GM19324 (cell line): ENCODE results near the gene NOL9.

Experiments used
- ATAC-seq: cut with Tn5 transposase; IDR thresholded peaks from one replicate; pipeline ENCODE4 v1.9.1; 2021; ENCODE audit warnings: mild to moderate bottlenecking, moderate library complexity; ENCODE audit not compliant: unreplicated experiment, low FRiP score

NOL9 gene

DNA sequence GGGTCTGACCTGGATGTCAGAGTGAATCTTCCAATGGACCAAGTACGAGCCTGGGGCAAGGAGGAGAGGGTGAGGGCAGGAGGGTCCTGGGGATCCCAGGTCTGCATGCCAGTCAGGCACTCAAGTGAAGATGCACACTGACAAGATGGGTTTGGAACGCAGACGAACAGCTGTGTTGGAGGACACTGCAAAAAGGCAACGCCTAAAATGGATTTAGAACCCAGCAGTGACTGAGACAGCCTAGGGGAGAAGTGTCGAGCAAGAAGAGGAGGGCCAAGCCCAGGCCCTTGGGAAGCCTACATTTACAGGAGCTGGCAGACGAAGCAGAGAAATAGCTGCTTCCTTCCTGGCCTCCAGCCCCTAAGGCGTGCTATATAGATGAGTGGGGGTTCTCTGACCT is 25.8 kb downstream of the NOL9 start:
- no peak for ATAC-seq

DNA sequence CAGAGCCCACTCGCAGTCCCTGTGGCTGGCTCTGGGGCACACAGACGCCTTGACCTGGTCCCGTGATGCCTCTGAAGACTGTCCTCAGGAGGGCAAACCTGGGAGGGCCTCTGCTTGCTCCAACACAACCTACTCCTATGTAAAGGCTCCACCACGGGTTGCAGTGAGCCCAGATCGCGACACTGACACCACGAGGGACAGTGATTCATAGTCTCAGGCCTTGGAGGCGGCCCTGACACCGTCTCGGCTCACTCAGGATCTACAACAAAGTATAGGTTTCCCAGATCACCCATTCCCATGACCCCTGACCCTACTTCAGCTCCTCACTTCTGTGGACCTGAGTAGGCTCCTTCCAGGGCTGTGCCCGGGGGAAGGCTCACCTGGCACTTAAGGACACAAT is 28.0 kb downstream of the NOL9 start:
- ATAC-seq = no peak

DNA sequence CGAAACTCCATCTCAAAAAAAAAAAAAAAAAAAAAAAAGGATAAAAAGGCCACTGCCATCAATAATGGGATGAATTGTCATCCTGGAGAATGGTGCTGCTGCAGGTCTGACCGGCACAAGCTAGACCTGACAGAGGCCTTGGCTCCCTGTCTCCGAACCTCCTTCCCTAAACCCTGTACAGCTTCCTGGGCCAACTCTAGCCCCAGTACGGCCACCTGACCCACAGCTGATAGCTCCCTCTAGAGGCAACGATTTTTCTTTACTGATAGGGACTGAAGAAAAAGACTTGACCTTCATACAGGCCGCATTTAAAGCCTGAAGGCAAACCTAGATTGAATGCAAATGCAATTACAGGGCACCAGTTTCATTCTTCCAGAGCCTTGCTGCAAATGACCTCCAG is 30.7 kb downstream of the NOL9 start:
- ATAC-seq = no peak

DNA sequence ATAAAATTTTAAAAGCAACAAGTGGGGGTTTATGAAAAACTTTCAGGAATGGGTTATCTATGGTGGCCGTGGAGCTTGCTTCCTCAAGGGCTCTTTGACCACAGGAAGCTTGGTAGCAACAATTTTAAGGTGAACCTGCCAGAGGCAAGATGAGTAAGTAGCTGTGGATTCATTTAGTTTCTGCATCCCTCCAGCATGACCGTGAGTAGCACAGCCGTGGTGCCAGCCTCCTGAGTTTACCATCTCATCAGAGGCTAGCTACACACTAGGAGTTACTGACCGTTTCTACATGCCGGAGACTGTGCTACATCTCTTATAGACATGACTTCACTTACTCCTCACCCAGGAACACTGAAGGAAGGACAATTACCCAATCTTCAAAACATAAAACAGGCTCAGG is 32.8 kb downstream of the NOL9 start:
- ATAC-seq = no peak

DNA sequence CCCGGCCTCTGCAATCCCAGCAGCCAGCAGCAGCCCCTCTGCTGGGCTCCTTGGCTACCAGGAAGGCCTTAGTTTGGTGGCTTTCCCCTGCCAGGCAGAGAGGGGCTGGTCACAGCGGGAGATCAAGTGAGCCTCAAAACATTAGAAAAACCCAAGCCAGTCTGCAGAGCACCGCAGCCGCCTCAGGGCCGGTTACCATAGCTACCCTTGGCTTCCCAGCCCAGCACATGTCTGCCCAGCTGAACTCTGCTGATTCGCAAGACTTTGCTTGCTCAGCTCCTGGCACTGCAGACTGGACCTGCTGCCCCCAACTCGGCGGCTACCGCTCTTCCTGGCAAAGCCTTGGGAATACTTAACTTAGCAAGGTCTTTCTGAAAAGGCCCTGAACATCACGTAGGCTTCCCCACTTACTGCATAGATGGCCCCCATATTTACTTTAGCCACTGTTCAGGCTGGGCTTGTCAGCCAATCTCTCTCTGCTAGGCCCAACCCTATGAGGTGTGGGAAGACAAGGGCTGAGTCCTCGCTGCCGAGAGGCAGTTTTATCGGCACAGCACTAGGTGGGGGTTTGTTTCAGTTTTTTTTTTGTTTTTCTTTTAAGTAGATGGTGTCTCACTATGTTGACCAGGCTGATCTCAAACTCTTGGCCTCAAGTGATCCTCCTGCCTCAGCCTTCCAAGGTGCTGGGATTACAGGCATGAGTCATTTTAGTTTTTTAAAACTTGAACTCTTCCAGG is 34.2 kb downstream of the NOL9 start:
- no peak for ATAC-seq

DNA sequence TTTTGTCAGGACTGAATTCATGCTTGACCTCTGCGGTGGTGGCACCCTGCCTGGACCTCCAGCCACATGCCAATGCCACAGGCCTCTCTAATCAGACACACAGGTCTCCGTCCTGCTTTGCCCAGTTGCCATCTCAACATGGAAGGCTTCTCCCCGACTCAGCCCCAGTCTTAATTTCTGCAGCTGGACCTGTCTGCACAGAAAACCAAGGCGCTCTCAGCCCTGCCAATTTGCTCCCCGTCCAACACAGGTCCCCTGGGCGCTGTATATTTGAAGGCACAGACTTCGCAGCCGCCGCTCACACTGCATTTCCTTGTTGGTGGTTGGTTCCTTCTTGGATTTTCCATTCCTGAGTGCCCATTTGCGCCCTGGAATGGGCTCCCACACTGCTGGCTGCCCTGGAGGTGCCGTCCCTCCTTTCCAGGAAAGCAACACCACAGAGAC is 34.8 kb downstream of the NOL9 start:
- no peak for ATAC-seq

DNA sequence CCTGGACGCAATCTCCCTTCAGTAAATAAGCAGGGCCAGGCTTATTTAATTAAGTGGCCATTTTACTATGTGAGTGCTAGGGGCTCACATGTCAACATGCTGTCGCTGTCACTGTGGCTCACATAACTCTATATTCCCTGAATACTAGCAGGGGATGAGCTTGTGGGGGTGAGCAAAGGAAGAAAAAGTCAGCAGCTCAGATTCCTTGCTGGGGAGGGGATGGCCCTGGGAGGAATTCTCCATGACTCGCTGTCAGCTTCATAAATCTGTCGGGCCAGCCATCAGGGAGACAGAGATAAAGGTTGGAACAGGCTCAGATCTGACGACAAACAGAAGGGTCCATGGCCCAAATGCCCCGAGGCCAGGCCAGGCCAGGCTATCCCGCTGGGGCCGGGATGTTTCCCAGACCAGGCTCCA is 36.9 kb downstream of the NOL9 start:
- ATAC-seq = no peak

DNA sequence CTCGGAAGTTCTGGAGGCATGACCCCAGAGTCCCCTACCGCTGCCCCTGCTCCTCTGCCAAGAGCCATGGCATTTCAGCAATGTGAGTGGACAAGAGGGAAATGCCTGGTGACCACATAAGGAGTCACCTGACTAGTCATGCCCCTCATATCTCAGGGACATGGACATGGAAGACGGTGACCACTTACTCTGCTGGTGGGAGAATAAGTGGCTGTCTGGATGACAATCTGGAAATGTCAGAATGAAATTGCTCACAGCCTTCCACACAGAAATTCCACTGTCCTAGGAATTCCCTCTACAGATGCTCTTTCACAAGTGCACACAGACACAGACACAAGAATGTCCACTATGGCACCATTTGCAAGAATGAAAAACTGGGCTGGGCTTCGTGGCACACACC is 38.5 kb downstream of the NOL9 start:
- ATAC-seq = no peak

DNA sequence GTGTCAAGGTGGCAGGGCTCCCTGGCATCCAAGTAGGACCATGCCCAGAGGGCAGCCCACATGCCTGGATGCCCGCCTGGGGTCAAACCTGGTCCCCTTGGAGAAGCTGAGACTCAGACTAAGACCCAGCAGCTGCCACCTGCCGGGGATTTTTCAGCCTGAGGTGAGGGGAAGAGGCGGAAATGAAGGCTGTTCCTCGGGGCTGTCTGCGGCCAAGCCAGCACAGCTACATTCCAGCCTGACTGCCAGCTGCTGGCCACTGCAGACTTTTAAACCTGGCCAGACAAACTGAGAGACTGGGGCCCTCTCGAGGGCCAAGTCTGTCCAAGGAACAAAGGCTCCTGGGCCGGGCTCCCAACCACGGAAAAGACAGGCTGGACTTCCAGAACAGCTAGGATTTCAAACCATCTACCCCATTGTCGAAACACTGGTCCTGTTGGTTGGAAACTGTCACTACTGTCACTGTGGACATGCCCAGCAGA is 41.0 kb downstream of the NOL9 start:
- ATAC-seq = no peak

DNA sequence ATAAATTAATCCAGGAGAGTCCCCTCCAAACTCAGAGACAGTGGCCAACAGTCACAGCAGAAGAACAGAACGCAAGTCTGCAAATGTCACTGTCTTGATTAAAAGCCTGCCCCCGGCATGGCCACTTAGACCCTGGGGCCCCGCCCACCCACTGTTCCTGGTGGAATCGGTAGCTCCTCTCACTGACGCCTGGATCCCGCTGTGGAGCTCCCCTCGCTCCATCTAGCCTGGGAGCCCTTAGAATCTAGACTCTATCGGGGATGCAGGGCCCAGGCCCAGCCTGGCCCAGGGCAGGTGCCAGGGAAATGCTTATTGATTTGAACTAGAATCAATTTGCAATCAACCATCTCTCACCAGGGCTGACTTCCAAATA is 41.4 kb downstream of the NOL9 start:
- no peak for ATAC-seq

DNA sequence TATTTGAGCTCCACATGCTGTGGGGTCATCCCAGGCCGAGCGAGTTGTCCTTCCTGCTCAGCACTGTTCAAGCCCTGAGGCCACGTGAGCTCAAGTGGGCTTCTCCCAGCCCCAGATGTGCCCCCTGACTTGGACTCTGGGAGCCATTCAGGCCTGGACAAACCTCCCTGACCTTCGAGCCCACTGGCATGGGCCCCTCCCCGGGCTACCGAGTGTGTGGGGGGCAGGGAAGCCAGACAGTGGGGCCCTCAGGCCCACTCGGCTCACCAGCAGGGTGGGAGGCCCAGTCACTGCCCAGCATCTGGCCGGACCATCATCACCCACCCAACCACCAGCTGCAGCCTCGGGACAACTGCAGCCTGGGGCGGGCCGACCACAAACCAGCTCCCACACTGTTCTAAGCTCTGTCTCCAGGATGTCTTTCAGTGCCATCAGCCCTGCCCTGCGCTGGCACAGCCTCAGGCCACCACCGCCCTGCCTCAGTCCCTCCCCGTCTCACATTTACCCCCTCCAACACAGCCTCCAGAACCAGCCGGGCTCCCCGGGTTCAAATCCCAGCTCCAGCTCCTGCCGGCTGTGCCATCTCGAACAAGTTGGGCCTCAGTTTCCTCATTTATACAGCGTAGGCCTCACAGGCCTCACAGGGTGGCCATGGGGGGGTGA is 41.9 kb downstream of the NOL9 start:
- no peak for ATAC-seq

DNA sequence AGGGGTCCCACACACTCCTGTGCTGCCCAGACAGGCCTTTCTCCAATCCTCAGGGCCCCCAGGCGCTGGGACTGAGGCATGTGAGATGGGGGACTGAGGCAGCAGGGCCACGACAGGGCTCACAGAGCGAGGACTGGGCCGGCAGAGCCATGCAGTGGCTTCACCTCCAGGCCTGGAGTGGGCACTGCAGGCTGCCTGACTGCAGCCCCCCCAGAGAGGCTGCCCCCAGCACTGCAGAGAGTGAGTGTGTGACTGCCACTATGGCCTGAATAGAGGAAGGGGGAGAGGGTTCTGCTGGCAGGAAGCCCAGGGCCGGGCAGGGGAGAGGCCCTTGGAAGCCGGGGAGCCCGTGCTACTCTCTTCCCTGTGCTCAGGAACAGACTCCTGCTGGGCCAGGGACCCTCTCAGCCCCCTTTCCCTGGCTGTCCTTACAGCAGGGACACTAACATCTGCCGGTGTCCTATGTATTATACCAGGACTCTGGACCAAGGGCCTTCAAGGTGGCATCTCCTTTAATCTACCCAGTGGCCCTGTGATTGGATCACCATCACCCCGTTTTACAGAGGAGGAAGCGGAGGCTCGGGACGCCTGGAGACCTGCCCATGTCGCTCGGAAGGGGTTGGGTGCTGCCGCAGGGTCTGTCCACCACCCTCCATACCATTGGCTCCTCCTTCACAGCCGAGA is 42.6 kb downstream of the NOL9 start:
- ATAC-seq = no peak

DNA sequence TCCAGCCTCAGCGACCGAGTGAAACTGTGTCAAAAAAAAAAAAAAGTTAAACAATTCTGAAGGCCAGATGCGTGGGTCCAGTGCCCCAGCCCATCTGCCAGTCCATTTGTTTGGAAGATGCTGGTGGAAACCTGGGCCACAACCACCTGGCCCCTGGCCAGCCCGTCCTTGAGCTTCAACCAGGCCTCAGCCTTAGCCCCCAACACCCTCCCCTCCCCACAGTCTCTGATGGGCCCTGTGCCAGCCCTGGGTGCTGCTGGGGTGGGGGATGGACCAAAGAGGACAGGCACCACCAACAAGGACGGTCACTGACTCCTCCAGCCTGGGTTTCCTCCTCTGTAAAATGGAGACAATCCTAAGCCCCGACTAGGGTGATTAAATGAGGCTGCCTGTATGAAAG is 43.3 kb downstream of the NOL9 start:
- ATAC-seq = no peak

DNA sequence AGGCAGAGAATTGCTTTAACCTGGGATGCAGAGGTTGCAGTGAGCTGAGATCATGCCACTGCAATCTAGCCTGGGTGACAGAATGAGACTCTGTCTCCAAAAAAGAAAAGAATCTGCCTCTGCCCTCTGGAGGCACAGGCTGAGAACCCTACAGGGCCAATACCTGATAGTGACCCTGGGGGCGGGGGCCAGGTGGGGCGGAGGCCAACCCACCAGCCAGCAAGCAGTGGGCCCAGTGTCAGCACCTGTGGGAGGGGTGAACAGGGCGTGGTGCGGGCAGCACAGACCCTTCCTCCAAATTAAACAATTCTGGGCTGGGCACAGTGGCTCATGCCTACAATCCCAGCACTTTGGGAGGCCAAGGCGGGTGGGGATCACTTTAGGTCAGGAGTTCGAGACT is 43.8 kb downstream of the NOL9 start:
- ATAC-seq = no peak

DNA sequence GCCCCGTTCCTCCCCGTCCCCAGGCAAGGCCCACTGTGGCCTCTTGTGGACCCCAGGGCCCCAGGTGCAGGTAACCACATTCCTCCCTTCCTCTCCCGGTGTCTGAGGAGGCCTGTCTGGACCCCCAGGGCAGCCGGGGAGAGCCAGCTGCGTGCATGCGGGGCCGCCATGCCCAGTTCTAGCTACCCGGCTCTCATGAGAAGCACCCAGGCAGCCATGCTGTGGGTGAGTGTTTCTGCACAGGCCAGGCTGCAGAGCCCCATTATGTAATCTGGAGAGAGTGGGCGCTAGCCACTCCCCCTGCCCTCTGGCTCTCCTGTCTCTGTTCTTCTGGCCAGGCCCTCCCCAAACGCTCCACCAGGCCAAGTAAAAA is 44.4 kb downstream of the NOL9 start:
- no peak for ATAC-seq

DNA sequence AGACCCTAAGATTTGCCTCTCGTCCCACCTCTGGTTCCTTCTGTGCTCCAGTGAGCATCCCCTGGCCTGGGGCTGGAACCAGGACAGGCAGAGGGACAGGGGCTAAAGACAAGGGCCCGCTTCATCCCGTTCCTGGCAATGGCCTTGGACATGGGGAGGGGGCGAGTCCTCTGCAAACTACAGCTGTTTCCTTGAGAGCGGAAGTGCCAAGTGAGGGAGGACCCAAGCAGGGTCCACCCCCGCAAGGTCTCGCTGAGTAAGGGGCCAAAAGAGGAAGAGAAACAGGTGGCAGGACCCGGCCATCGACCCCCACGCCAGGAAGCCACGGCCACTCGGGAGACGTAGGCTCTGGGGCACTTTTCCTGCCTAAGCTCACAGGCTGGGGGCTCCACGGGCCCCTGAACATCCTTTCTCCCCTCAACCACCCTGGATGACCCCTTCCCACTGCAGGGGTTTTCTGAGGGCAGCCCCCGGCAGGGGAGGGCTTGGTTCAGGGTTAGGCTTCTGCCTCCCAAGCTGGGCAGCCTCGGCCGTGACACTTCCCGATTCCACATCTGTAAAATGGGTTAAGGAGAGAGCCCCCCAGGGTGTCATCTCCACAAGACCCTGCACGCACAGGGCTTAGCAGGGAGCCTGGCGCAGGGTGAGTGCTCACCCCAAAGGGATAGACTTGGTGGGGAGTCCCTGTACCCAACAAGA is 44.9 kb downstream of the NOL9 start:
- ATAC-seq = no peak

DNA sequence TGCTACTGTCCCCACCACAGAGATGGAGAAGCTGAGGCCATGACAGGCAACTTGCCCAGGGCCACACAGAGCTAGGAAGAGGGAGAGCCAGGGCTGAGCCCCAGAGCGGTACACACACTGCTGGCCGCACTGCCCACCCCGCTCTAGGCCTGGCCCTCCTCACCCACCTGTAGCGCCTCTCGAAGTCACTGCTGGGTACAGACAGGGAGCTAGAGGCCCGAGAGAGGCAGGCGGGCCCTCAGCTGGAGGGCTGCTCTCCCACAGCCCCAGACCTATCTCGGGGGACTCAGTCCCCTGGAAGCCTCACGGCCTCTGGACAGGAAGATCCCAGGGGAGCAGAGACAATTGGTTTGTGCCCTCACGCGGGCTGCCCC is 45.5 kb downstream of the NOL9 start:
- ATAC-seq = no peak

DNA sequence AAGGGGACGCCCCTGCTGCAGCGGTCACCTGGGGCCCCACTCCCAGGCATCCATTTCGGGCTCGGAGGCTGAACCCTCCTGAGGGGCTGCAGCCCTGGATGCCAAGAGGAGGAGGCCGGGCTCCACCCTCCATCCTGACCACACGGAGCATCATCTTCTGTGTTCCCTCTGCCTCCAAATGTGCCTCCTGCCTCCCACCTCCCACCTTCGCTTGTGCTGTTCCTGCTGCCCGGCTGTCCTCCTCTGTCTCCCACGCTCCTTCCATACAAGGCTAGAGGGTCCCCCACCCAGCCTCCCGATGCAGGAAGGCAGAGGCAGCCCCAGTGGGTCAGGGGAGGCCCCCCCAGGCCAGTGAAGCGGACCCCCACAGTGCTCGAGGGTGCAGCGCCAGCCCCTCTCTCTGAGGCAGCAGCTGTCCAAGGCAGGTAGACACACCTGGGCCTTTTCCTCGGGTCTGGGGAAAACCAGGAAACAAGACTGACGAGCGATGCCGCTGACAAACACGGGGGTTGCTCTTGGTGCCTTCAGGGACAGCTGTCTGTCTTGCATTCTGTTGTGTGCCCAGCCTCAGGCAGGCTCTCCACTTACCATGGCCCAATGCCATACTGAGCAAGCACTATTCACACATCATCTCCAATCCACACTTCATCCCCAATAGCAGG is 46.0 kb downstream of the NOL9 start:
- ATAC-seq = no peak

DNA sequence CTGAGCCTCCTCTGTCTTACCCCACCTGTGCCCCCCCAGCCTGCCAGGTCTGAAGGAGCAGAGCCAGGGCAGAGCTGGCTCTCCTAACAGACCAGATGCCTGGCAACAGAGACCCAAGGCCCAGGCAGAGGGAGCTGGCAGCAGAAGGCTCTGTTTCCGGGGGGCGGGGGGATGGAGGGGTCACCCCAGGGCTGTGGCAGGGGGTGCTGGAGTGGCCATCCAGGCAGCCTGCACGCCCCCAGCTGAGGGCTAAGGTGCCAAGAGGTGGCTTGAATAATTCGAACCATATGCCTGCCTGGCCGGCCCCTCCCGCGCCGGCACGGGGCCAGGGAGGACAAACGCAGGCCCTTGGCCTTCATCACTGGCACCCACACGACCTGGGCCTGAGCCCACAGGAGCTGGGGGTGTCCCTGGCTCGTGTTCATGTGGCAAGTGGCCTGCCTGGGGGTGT is 46.8 kb downstream of the NOL9 start:
- ATAC-seq = no peak

DNA sequence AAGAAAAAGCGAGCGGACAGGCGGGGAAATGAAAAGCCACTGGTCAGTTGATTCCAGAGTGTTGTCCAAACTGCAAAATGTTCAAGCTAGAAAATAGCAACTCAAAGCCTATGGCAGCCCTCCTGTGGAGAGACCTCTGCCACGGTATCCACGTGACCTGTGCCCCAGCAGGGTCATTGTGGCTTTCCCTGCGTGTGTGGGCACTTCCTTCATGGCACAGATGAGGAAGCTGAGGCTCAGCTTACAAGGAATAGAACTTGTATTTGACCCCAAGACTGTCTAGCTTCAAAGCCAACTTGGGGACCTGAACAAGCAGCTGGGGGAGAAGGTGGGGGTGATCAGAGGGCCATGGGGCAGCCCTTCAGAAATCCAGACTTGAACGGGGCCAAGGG is 47.3 kb downstream of the NOL9 start:
- no peak for ATAC-seq
